Measurements from ENCODE around the gene ABTB2.

Gene ABTB2

GRCh38 chr11:34207487-34208180 lies 150.2 kb downstream of the ABTB2 start:
- DNase-seq (ENCODE audit: extremely low spot score), result no peak
- TF ChIP-seq SUZ12 (IDR thresholded peaks at IDR 0.05) (no peak), LEF1 (IDR thresholded peaks at IDR 0.05; ENCODE audit: borderline replicate concordance) (no peak), CTBP1 (IDR thresholded peaks at IDR 0.05; ENCODE audit: borderline replicate concordance) (no peak)
- ChIA-PET CTCF (interaction anchor here (0.7 kb wide), 1 partner anchor 11 kb away, joined by 3 read pairs; no protein-coding TSS in a partner anchor), POLR2A (interaction anchor here (1.0 kb wide), 1 partner anchor 150 kb away, joined by 3 read pairs; no protein-coding TSS in a partner anchor)

GRCh38 chr11:34206407-34207300 lies 151.2 kb downstream of the ABTB2 start:
- TF ChIP-seq LEF1 (IDR thresholded peaks at IDR 0.05; ENCODE audit: borderline replicate concordance) (no peak), HDGF (IDR thresholded peaks at IDR 0.05; ENCODE audit: borderline replicate concordance) (no peak), SUZ12 (IDR thresholded peaks at IDR 0.05) (no peak), FOXM1 (IDR thresholded peaks at IDR 0.05; ENCODE audit: borderline replicate concordance) (no peak), NFRKB (IDR thresholded peaks at IDR 0.05) (no peak), FOXK2 (IDR thresholded peaks at IDR 0.05) (no peak), ELF4 (IDR thresholded peaks at IDR 0.05) (no peak), PKNOX1 (IDR thresholded peaks at IDR 0.05) (no peak), BHLHE40 (IDR thresholded peaks at IDR 0.05; ENCODE audit: borderline replicate concordance) (no peak), SP1 (IDR thresholded peaks at IDR 0.05) (no peak), L3MBTL2 (conservative IDR thresholded peaks at IDR 0.05) (no peak), FOXA1 (IDR thresholded peaks at IDR 0.05) (no peak), ZNF384 (IDR thresholded peaks at IDR 0.05) (no peak), CTBP1 (IDR thresholded peaks at IDR 0.05; ENCODE audit: borderline replicate concordance) (no peak)
- ChIA-PET POLR2A (interaction anchor here (0.6 to 1.0 kb wide), 2 partner anchors 114 to 151 kb away, joined by 3 read pairs; no protein-coding TSS in a partner anchor), CTCF (interaction anchor here (0.8 kb wide), 1 partner anchor 106 kb away, joined by 4 read pairs; no protein-coding TSS in a partner anchor)
- no peak for DNase-seq (ENCODE audit: extremely low spot score)

- TF ChIP-seq ELF4 (IDR thresholded peaks at IDR 0.05) (no peak), HDGF (IDR thresholded peaks at IDR 0.05; ENCODE audit: borderline replicate concordance) (no peak), NFRKB (IDR thresholded peaks at IDR 0.05) (no peak), CTBP1 (IDR thresholded peaks at IDR 0.05; ENCODE audit: borderline replicate concordance) (no peak), FOXA1 (IDR thresholded peaks at IDR 0.05) (no peak), SP1 (IDR thresholded peaks at IDR 0.05) (no peak), BHLHE40 (IDR thresholded peaks at IDR 0.05; ENCODE audit: borderline replicate concordance) (no peak), TARDBP (IDR thresholded peaks at IDR 0.05) (no peak), FOXK2 (IDR thresholded peaks at IDR 0.05) (no peak), LEF1 (IDR thresholded peaks at IDR 0.05; ENCODE audit: borderline replicate concordance) (no peak), FOXM1 (IDR thresholded peaks at IDR 0.05; ENCODE audit: borderline replicate concordance) (no peak)
- DNase-seq (ENCODE audit: extremely low spot score), result no peak
- ChIA-PET CTCF (no interaction called here), POLR2A (no interaction called here)
These were observed 152.3 kb downstream of the ABTB2 start for GRCh38 chr11:34205326-34206035.

- ChIA-PET POLR2A (no interaction called here), CTCF (no interaction called here)
- no peak for DNase-seq (ENCODE audit: extremely low spot score)
- no peak for TF ChIP-seq CTBP1 (IDR thresholded peaks at IDR 0.05; ENCODE audit: borderline replicate concordance)
- no peak for TF ChIP-seq ARNT (IDR thresholded peaks at IDR 0.05)
- no peak for TF ChIP-seq FOXA1 (IDR thresholded peaks at IDR 0.05)
- no peak for TF ChIP-seq LEF1 (IDR thresholded peaks at IDR 0.05; ENCODE audit: borderline replicate concordance)
- TF ChIP-seq SUZ12 (IDR thresholded peaks at IDR 0.05), result no peak
- TF ChIP-seq BHLHE40 (IDR thresholded peaks at IDR 0.05; ENCODE audit: borderline replicate concordance), result no peak
- no peak for TF ChIP-seq TARDBP (IDR thresholded peaks at IDR 0.05)
- TF ChIP-seq ELF4 (IDR thresholded peaks at IDR 0.05), result no peak
- no peak for TF ChIP-seq HDGF (IDR thresholded peaks at IDR 0.05; ENCODE audit: borderline replicate concordance)
- no peak for TF ChIP-seq FOXM1 (IDR thresholded peaks at IDR 0.05; ENCODE audit: borderline replicate concordance)
- no peak for TF ChIP-seq NFRKB (IDR thresholded peaks at IDR 0.05)
- no peak for TF ChIP-seq FOXK2 (IDR thresholded peaks at IDR 0.05)
These were observed 153.2 kb downstream of the ABTB2 start for GRCh38 chr11:34204396-34205279.

GRCh38 chr11:34203377-34203871 lies 154.4 kb downstream of the ABTB2 start:
- POLR2A ChIA-PET, result no interaction called here
- CTCF ChIA-PET, result no interaction called here

More at GRCh38 chr11:34203377-34203871, 154.4 kb downstream of the ABTB2 start:
- TF ChIP-seq ELF4 (IDR thresholded peaks at IDR 0.05), result no peak
- TF ChIP-seq L3MBTL2 (conservative IDR thresholded peaks at IDR 0.05), result no peak
- no peak for TF ChIP-seq TARDBP (IDR thresholded peaks at IDR 0.05)
- TF ChIP-seq ARNT (IDR thresholded peaks at IDR 0.05), result no peak
- TF ChIP-seq HDGF (IDR thresholded peaks at IDR 0.05; ENCODE audit: borderline replicate concordance), result no peak
- TF ChIP-seq PKNOX1 (IDR thresholded peaks at IDR 0.05), result no peak
- TF ChIP-seq ZNF384 (IDR thresholded peaks at IDR 0.05), result no peak
- no peak for TF ChIP-seq FOXK2 (IDR thresholded peaks at IDR 0.05)
- no peak for TF ChIP-seq NFRKB (IDR thresholded peaks at IDR 0.05)
- no peak for TF ChIP-seq BHLHE40 (IDR thresholded peaks at IDR 0.05; ENCODE audit: borderline replicate concordance)
- no peak for TF ChIP-seq FOXM1 (IDR thresholded peaks at IDR 0.05; ENCODE audit: borderline replicate concordance)
- TF ChIP-seq SP1 (IDR thresholded peaks at IDR 0.05), result no peak
- no peak for TF ChIP-seq LEF1 (IDR thresholded peaks at IDR 0.05; ENCODE audit: borderline replicate concordance)
- no peak for DNase-seq (ENCODE audit: extremely low spot score)

Measured in HEK293T (cell line).